C4-2B (cell line): ENCODE results near the gene FAM131A.

ENCODE experiments used
- CTCF ChIP-seq: fragments of 450-650 bp; conservative IDR thresholded peaks from 2 replicates; pipeline ENCODE4 v1.5.1; 2017; ENCODE audit warnings: mild to moderate bottlenecking
- ZFX ChIP-seq: fragments of 450-650 bp; IDR thresholded peaks from 2 replicates; pipeline ENCODE4 v1.6.1; 2017

- no peak for TF ChIP-seq CTCF
- TF ChIP-seq ZFX: no peak
Measured at GRCh38 chr3:184377374-184377773, 40.0 kb downstream of the FAM131A start.
